HepG2 (cell line): ENCODE measurements around the gene TP53TG5. TPM values are rescaled to one million over a fixed set of nuclear protein-coding genes. Genes with fewer than 3 reads are reported as not detected.

ENCODE experiments used
- E2F1 ChIP-seq: sonication (generic); formaldehyde crosslinking; IDR thresholded peaks from 2 replicates; pipeline ENCODE4 v1.5.0; 2020; ENCODE audit warnings: missing genetic modification reagents
- FIP1L1 ChIP-seq: fragments of 200-400 bp; formaldehyde crosslinking; IDR thresholded peaks from 2 replicates; pipeline ENCODE4 v1.6.1; 2018; ENCODE audit warnings: low read depth, mild to moderate bottlenecking, low read length, moderate library complexity, borderline replicate concordance; ENCODE audit not compliant: insufficient read depth
- POLR2G ChIP-seq: fragments of 200-400 bp; formaldehyde crosslinking; IDR thresholded peaks from 2 replicates; pipeline ENCODE4 v1.6.1; 2018; ENCODE audit warnings: mild to moderate bottlenecking, low read depth, low read length, moderate library complexity
- SAP130 ChIP-seq: IDR thresholded peaks from 2 replicates; pipeline ENCODE4 v1.6.1; 2016; ENCODE audit warnings: low read depth
- TGIF2 ChIP-seq: IDR thresholded peaks from 2 replicates; pipeline ENCODE4 v1.6.1; 2016; ENCODE audit warnings: control low read depth, missing compliant biosample characterization
- THYN1 ChIP-seq: sonication (generic); formaldehyde crosslinking; IDR thresholded peaks from 2 replicates; pipeline ENCODE4 v1.8.1; 2023; ENCODE audit warnings: low read depth, mild to moderate bottlenecking, moderate library complexity, missing genetic modification reagents, borderline replicate concordance
- ZNF350 ChIP-seq: sonication (generic); formaldehyde crosslinking; IDR thresholded peaks from 2 replicates; pipeline ENCODE4 v1.4.0; 2020; ENCODE audit warnings: mild to moderate bottlenecking, low read depth, missing genetic modification reagents, borderline replicate concordance
- ZNF407 ChIP-seq: sonication (generic); formaldehyde crosslinking; IDR thresholded peaks from one replicate; pipeline ENCODE4 v1.5.1; 2020; ENCODE audit warnings: mild to moderate bottlenecking, missing genetic modification reagents; ENCODE audit errors: not compliant biosample characterization
- ZNF451 ChIP-seq: sonication (generic); formaldehyde crosslinking; IDR thresholded peaks from 2 replicates; pipeline ENCODE4 v1.5.0; 2020; ENCODE audit warnings: mild to moderate bottlenecking, missing genetic modification reagents
- ZNF883 ChIP-seq: sonication (generic); formaldehyde crosslinking; IDR thresholded peaks from 2 replicates; pipeline ENCODE4 v1.5.1; 2020; ENCODE audit warnings: mild to moderate bottlenecking, missing genetic modification reagents; ENCODE audit errors: not compliant biosample characterization
- polyA plus RNA-seq, 8 experiments: library from polyadenylated mRNA; depleted of rRNA in 3 of 8; stranded (reverse) in 7 of 8; unstranded in 1 of 8; fragments of >200 nt; fragmentation: Illumina TruSeq in 4 of 8; extraction: Trizol in 4 of 8; gene quantifications; 2 replicates each; pipeline versions ENCODE4 v1.2.1 to v1.2.3, GENCODE V29; 2011 to 2016; ENCODE audit warnings: low read depth in 4 of 8, missing spikeins in 1 of 8, mixed read lengths in 1 of 8; ENCODE audit not compliant: insufficient read depth in 1 of 8
- total RNA-seq, 5 experiments: library from RNA; depleted of rRNA; stranded (reverse); fragments of >200 nt; fragmentation: Illumina TruSeq; extraction: Trizol; gene quantifications; 2 replicates each; pipeline ENCODE4 v1.2.3, GENCODE V29; 2016; ENCODE audit warnings: low read depth in 1 of 5
- TF ChIP-seq, protein P1 (sequence below): sonication (generic); formaldehyde crosslinking; conservative IDR thresholded peaks from 2 replicates; pipeline ENCODE4 v1.4.0; 2020; ENCODE audit warnings: missing genetic modification reagents
- TF ChIP-seq, protein P2 (sequence below): sonication (generic); formaldehyde crosslinking; IDR thresholded peaks from 2 replicates; pipeline ENCODE4 v1.4.0; 2020; ENCODE audit warnings: missing genetic modification reagents
- TF ChIP-seq, protein P3 (sequence below): sonication (generic); formaldehyde crosslinking; IDR thresholded peaks from 2 replicates; pipeline ENCODE4 v1.9.0; 2021; ENCODE audit warnings: missing genetic modification reagents, mild to moderate bottlenecking, borderline replicate concordance

The TP53TG5 gene
- total and polyA plus RNA-seq, 2 of the 13 experiments (the other 11 are each of a cell fraction or from before 2014, with no cell fraction given), result 0.11 TPM; not detected in 1

DNA sequence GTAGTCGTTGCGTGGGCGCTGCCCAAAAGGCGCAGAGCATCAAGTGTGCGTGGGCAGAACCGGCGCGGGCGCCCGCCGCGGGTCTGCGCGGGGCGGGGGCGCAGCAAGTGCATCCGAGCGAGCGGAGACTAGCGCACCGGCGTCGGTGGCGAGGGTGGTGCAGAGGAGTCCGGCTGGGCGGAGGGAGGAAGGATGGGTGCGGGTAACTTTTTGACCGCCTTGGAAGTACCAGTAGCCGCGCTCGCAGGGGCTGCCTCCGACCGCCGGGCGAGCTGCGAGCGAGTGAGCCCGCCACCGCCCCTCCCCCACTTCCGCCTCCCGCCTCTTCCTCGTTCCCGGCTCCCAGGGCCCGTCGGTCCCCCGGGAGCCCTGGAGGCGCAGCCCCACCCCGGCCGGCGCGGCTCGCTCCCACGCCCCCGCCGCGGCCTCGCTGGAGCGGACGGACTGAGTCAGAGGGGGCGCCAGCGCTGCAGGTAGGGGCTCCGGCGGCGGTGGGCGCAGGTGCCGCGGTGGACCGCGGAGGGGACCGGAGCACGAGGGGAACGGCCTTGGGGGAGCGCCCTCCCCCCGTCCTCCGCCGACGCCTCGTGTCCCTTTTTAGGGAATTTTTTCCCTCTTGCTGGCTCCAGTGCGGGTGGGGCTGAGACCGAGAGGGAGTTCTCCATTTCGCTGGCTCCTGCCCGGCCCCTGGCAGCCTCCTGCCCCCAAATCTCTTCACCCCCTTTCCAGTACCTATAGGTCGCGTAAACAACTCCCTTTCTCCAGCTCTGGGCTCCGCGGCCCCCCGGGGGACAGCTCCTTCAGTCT lies 28.3 kb upstream of the TP53TG5 start (continued):
- TF ChIP-seq, protein P1, sequence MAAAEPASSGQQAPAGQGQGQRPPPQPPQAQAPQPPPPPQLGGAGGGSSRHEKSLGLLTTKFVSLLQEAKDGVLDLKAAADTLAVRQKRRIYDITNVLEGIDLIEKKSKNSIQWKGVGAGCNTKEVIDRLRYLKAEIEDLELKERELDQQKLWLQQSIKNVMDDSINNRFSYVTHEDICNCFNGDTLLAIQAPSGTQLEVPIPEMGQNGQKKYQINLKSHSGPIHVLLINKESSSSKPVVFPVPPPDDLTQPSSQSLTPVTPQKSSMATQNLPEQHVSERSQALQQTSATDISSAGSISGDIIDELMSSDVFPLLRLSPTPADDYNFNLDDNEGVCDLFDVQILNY (CRISPR knock-in tag), result no peak
- TF ChIP-seq ZNF407 (no peak), ZNF451 (CRISPR knock-in tag) (no peak; the same call in 1 of the 2 replicates), ZNF350 (CRISPR knock-in tag) (no peak), POLR2G (peak; percentile 70), E2F1 (no peak), TGIF2 (peak; percentile 24; the same call in 1 of the 2 replicates), FIP1L1 (no peak), SAP130 (CRISPR knock-in tag) (peak; percentile 42), THYN1 (CRISPR knock-in tag) (no peak), ZNF883 (CRISPR knock-in tag) (no peak)
- TF ChIP-seq, protein P2, sequence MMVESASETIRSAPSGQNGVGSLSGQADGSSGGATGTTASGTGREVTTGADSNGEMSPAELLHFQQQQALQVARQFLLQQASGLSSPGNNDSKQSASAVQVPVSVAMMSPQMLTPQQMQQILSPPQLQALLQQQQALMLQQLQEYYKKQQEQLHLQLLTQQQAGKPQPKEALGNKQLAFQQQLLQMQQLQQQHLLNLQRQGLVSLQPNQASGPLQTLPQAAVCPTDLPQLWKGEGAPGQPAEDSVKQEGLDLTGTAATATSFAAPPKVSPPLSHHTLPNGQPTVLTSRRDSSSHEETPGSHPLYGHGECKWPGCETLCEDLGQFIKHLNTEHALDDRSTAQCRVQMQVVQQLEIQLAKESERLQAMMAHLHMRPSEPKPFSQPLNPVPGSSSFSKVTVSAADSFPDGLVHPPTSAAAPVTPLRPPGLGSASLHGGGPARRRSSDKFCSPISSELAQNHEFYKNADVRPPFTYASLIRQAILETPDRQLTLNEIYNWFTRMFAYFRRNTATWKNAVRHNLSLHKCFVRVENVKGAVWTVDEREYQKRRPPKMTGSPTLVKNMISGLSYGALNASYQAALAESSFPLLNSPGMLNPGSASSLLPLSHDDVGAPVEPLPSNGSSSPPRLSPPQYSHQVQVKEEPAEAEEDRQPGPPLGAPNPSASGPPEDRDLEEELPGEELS (CRISPR knock-in tag), result no peak
- TF ChIP-seq, protein P3, sequence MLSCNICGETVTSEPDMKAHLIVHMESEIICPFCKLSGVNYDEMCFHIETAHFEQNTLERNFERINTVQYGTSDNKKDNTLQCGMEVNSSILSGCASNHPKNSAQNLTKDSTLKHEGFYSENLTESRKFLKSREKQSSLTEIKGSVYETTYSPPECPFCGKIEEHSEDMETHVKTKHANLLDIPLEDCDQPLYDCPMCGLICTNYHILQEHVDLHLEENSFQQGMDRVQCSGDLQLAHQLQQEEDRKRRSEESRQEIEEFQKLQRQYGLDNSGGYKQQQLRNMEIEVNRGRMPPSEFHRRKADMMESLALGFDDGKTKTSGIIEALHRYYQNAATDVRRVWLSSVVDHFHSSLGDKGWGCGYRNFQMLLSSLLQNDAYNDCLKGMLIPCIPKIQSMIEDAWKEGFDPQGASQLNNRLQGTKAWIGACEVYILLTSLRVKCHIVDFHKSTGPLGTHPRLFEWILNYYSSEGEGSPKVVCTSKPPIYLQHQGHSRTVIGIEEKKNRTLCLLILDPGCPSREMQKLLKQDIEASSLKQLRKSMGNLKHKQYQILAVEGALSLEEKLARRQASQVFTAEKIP (CRISPR knock-in tag), result no peak
